Stomach smooth muscle (tissue), 2 donors: ENCODE measurements around the gene ONECUT3.
"Not testable (repeated sequence)": the region's sequence is repeated elsewhere in the genome, so short reads cannot be mapped to it uniquely, and the experiment has no call there.

ENCODE experiments used
- H3K27ac ChIP-seq: one replicate; pipeline ENCODE4 v1.7.0; 2013; ENCODE audit warnings: mild to moderate bottlenecking, low read length, inconsistent platforms
- H3K27me3 ChIP-seq, 2 donors: one replicate each; pipeline ENCODE4 v1.7.0; 2013; ENCODE audit warnings: low read length in 2 of 2; ENCODE audit not compliant: insufficient read depth in 2 of 2, control insufficient read depth in 1 of 2
- H3K36me3 ChIP-seq, 2 donors: one replicate each; pipeline ENCODE4 v1.7.0; 2013; ENCODE audit warnings: low read length in 2 of 2; ENCODE audit not compliant: control insufficient read depth in 2 of 2, insufficient read depth in 2 of 2
- H3K4me1 ChIP-seq: one replicate; pipeline ENCODE4 v1.7.0; 2013; ENCODE audit warnings: low read length; ENCODE audit not compliant: control insufficient read depth, insufficient read depth
- H3K4me3 ChIP-seq, 2 donors: one replicate each; pipeline ENCODE4 v1.7.0; 2013; ENCODE audit warnings: low read length in 2 of 2
- H3K9ac ChIP-seq, 2 donors: one replicate each; pipeline ENCODE4 v1.7.0; 2013; ENCODE audit warnings: low read length in 2 of 2, mild to moderate bottlenecking in 1 of 2
- H3K9me3 ChIP-seq, 2 donors: one replicate each; pipeline ENCODE4 v1.7.0; 2013; ENCODE audit warnings: low read length in 2 of 2; ENCODE audit not compliant: control insufficient read depth in 2 of 2
- donor health status: healthy.
- donor health status: Pancreatic carcinoma.

Gene ONECUT3

DNA sequence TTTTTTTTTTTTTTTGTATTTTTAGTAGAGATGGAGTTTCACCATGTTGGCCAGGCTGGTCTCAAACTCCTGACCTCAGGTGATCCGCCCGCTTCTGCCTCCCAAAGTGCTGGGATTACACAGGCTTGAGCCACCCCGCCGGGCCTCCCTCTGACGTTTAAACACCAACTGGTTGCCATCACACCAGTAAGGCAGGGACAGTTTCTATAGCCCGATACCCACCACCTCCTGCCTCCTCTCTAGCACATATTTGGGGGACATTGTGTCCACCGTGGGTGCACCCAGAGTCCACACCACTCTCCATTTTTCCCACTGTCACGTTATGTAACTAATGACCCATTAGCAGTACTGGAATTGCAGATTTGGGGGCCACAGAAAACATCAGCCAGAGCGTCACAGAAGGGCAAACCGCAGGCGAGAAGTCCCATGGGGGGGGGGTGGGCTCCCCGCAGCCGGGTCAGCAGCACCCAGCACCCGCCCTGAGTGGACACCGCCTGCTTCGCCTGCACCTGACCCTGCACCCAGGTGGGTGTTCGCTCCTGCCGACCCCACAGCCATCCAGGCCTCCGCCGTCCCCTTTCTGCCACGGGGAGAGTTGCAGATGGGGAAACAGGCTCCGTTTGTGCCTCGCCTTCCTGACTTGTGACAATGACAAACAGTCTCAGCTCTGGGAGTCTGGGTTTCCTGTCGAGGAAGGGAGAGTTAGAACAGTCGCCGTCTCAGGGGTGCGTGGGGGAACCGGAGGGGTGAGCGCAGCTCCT, 3.6 kb downstream of the ONECUT3 start:
- H3K27me3 ChIP-seq, result peaks cover 53 to 76% of the 10 kb centered on the region in 2 donors

DNA sequence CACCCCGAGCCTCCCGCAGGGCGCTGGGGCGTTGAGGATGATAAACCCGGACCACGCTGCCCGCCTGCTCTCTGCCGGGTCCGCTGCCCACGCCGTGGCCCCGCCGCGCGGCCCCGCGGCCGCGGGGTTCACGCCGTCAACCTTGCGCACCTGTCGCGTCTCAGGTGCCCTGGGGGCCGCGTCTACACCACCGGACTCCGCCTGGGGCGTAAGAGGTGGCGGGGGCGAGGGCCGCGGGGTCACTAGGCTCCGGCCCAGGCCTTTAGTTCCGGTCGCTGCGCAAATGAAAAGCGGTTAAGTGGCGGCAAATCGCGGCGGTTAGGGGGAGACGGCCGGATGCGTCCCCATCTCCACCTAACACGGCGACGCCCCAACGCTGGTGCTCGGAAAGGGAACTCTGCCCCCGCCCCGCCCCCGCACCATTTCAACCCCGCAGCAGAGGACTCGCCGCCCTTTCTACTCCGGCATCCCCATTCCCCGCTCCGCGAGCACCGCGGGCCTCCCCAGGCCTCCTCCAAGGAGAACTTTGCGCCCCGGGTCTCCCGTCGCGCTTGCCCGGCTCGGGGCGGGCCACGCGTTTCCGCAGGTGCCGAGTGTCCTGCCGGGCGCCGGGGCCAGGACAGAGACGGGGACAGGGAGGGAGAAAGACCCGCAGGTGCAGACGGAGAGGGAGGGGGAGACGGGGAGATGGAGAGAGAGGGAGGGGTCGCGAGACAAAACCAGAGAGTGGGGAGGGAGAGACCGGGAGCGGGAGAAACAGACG, 4.3 kb downstream of the ONECUT3 start:
- H3K27me3 ChIP-seq, result peaks cover 48 to 75% of the 10 kb centered on the region in 2 donors
- H3K9ac ChIP-seq, result no peak overlapping the region
- no peak overlapping the region for H3K4me3 ChIP-seq

More for the DNA sequence above, 3.6 kb downstream of the ONECUT3 start:
- H3K4me3 ChIP-seq, result no peak overlapping the region
- H3K36me3 ChIP-seq, result no peaks in the 10 kb centered on the region
- no peak overlapping the region for H3K27ac ChIP-seq
- no peak overlapping the region for H3K9ac ChIP-seq
- no peaks in the 10 kb centered on the region for H3K9me3 ChIP-seq
- peaks cover 14% of the 10 kb centered on the region for H3K4me1 ChIP-seq

GRCh38 chr19:1758231-1758577, 4.9 kb downstream of the ONECUT3 start:
- peaks cover 14% of the 10 kb centered on the region for H3K4me1 ChIP-seq
- no peaks in the 10 kb centered on the region for H3K36me3 ChIP-seq
- no peaks in the 10 kb centered on the region for H3K9me3 ChIP-seq
- no peak overlapping the region for H3K9ac ChIP-seq
- no peak overlapping the region for H3K4me3 ChIP-seq
- no peak overlapping the region for H3K27ac ChIP-seq
- H3K27me3 ChIP-seq, result peaks cover 45 to 69% of the 10 kb centered on the region in 2 donors

More for the DNA sequence above, 4.3 kb downstream of the ONECUT3 start:
- Histone ChIP-seq H3K9me3 (no peaks in the 10 kb centered on the region), H3K36me3 (no peaks in the 10 kb centered on the region), H3K4me1 (peaks cover 14% of the 10 kb centered on the region), H3K27ac (no peak overlapping the region)

GRCh38 chr19:1758959-1759903, 5.9 kb downstream of the ONECUT3 start:
- Histone ChIP-seq H3K36me3 (no peaks in the 10 kb centered on the region), H3K4me3 (no peak overlapping the region), H3K9me3 (no peaks in the 10 kb centered on the region), H3K4me1 (peaks cover 12% of the 10 kb centered on the region), H3K27me3 (peaks cover 46 to 76% of the 10 kb centered on the region in 2 donors), H3K9ac (no peak overlapping the region), H3K27ac (no peak overlapping the region)

GRCh38 chr19:1760020-1760419, 6.7 kb downstream of the ONECUT3 start:
- Histone ChIP-seq H3K27ac (no peak overlapping the region), H3K4me3 (no peak overlapping the region), H3K27me3 (peaks cover 51 to 78% of the 10 kb centered on the region in 2 donors), H3K4me1 (peaks cover 6% of the 10 kb centered on the region), H3K9ac (no peak overlapping the region), H3K36me3 (no peaks in the 10 kb centered on the region), H3K9me3 (no peaks in the 10 kb centered on the region)

- not testable (repeated sequence) for H3K4me3 ChIP-seq, H3K9me3 ChIP-seq, H3K27ac ChIP-seq, H3K9ac ChIP-seq, H3K36me3 ChIP-seq, H3K4me1 ChIP-seq
- H3K27me3 ChIP-seq, result peaks cover 54 to 78% of the 10 kb centered on the region in 2 donors
These were observed 7.7 kb downstream of the ONECUT3 start for GRCh38 chr19:1760786-1761527.

- H3K9me3 ChIP-seq, result no peaks in the 10 kb centered on the region
- no peaks in the 10 kb centered on the region for H3K36me3 ChIP-seq
- peaks cover 53 to 80% of the 10 kb centered on the region in 2 donors for H3K27me3 ChIP-seq
- H3K4me1 ChIP-seq, result peaks cover 6% of the 10 kb centered on the region
- no peak overlapping the region for H3K9ac ChIP-seq
- H3K4me3 ChIP-seq, result no peak overlapping the region
- H3K27ac ChIP-seq, result no peak overlapping the region
These were observed 8.4 kb downstream of the ONECUT3 start for GRCh38 chr19:1761528-1762242.

DNA sequence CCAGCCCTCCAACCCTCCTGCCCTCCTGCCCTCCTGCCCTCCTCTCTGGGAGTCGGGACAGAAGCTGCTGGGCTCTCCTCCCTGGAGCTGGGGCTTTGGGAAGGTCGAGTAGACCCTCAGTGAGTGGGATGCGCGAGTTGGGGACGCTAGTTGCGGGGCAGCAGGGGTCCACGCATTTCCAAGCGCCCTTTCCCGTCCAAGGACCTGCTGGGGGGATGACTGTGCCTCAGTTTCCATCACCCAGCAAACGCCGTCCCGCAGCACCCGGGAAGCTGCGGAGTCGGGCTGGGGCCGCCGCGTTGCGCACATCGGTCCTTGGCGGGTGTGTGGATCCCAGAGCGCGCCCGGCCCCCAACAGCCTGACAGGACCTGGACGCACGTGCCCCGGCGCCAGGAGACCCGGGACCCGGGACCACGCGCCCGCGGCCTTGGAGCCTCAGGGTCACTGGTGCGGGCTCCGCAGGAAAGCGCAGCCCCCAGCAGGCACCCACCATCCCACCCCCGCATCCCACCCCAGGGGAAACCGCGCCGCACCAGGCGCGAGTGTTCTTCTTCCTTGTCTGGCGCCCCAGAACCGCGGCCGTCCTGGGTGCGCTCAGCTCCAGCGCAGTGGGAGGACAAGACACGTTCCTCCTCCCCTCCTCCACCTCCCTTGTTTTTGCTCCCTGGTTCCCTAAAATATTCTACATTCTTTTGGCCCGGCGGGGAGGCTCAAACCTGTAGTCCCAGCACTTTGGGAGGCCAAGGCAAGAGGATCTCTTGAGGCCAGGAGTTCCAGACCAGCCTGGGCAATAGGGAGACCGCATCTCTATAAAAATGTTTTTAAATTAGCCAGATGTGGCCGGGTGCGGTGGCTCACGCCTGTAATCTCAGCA, 9.2 kb downstream of the ONECUT3 start:
- H3K9ac ChIP-seq, result no peak overlapping the region
- H3K36me3 ChIP-seq, result no peaks in the 10 kb centered on the region
- no peak overlapping the region for H3K27ac ChIP-seq
- H3K9me3 ChIP-seq, result no peaks in the 10 kb centered on the region
- H3K4me3 ChIP-seq, result no peak overlapping the region
- H3K4me1 ChIP-seq, result peaks cover 3% of the 10 kb centered on the region
- H3K27me3 ChIP-seq, result peaks cover 55 to 80% of the 10 kb centered on the region in 2 donors
